Fibroblast of skin of scalp (primary cell): Measurements from ENCODE around the gene UBE2E2.

Experiments used
- DNase-seq: peaks from one replicate; pipeline ENCODE4 v3.0.0-alpha.2; 2013

The UBE2E2 gene

DNA sequence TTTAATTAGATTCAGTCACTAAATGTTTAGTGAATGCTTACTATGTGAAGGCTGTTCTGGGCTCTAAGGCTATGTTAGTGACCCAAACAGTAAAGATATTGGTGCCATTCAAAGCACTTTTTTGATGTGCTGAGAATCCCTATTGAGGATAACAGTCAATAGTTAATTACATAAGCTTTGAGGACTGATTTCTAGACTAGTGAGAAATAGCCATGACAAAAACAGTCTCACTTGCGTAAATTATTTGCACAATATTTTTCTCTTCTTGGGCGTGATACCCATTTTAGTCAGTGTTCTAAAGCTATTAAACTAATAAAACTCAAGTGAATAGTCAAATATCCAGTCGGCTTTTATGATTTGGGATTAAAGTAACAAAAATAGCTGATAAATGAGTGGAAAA lies 74.6 kb downstream of the UBE2E2 start:
- DNase-seq = no peak

DNA sequence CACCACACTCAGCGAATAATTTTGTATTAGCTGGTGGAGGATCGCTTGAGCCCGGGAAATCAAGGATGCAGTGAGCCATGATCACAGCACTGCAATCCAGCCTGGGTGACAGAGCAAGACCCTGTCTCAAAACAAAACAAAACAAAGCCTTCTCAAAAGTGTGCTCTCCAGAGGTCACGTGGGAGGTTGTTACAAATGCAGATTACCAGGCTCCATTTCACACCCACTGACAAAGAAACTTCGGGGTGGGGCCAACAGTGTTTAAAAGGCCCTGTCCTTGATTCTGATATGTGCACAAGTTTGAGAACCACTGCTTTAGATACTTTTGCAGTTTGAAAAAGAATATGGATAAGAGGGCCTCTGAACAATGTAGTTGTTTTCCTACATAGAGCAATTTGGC lies 80.5 kb downstream of the UBE2E2 start:
- no peak for DNase-seq

DNA sequence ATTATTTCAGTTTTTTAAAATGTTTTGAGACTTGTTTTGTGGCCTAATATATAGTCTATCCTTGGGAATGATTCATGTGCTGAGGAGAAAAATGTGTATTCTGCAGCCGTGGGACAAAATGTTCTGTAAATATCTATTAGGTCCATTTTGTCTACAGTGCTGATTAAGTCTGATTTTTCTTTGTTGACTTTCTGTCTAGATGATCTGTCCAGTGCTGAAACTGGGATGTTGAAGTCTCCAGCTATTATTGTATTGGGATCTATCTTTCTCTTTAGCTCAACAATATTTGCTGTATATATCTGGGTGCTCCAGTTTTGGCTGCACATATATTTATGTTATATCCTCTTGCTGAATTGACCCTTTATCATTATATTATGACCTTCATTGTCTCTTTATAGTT lies 85.2 kb downstream of the UBE2E2 start:
- no peak for DNase-seq

DNA sequence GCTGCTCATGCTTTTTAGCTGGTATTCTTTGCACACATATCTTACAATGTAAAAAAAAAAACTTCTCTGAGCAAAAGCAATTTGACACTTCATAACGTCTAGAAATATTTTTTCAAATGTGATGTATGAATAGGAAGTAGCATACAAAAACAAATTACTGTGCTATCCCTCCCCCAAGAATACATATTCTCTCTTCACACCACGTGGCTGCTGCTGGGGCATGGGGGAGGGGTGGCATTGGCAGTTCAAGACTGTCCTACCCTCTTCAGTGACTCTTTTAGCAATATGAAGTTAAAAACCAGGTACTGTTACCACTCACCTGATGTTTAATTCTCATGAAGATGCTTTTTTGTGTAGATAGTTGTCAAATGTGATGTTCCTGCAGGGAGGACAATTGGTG lies 85.6 kb downstream of the UBE2E2 start:
- no peak for DNase-seq

DNA sequence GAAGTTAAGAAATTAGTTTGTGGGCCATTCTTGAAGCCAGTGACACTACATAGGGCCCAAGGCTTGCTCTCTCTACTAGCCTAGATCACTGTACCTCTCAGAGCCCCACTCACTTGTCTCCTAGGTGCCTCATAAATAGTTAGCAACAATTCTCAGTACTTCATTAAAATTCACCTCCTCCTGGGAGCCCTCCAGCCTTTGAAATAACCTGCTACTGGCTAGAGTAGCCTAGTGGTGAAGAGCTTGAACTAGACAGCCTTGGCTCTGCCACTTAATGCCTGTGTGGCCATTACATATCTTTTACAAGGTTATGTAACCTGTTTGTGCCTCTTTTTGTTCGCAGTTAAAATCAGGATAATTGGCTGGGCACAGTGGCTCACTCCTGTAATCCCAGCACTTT lies 89.3 kb downstream of the UBE2E2 start:
- DNase-seq = no peak

DNA sequence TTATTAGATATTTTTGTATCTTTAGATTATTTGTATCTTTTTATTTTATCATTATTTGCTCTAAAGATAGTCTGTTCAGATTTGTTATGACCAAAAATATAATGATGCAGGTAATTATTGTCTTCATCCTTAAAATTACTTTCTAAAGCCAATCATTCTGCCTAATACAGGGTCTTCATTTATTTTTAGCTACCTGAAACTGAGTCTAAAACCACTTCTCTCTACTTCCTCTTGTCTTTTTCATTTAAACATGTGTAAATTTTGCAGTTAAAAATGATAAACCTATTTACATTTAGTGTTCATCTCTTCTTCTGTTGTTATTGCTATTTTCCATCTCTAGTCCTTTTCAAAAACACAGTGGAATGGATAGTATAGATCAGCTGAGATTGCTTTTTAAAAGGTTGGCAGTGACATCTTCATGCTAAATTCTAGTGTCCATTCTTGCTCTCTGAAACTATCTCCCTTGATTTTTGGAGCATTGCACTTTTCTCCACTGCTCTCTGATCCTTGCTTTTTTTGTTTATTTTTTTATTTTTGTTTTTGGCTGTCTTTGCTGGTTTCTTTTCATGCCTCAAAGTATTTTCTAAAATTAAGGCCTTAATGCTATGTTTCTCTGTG lies 91.8 kb downstream of the UBE2E2 start:
- DNase-seq = no peak

DNA sequence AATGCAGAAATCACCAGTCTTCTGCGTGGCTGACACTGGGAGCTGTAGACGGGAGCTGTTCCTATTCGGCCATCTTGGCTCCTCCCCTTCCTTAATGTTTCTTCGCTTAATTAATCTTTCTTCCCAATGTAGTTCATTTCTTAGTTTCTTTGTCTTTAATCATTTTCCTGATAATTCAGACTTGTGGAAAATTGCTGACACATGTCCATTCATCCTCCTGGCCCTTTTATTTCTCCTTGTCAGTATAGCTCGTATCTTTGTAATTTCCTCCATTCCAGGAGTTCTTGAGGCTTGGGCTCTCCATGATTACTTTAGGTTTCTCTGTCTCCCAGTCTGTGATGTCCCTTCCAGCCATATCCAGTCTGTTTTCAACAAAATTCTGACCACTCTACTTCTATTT lies 98.7 kb downstream of the UBE2E2 start:
- DNase-seq = peak; percentile 30

DNA sequence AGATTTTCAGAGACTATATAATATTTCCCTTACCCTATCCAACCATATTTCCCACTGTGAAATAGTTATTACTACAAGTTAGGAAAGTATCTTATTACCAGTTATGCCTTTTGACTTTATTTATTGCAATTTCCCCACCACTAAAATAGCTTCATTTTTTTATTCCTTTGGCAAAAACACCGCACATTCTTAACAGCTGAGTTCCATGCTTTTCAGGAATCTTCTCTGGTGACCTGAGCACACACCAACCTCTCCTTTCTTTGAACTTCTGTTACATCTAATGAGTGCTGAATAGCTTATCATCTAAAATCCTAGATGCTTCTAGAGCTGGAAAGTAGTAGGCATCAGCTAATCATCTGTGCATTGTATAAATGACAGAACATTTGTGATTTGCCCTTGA lies 99.1 kb downstream of the UBE2E2 start:
- DNase-seq = peak; percentile 54

DNA sequence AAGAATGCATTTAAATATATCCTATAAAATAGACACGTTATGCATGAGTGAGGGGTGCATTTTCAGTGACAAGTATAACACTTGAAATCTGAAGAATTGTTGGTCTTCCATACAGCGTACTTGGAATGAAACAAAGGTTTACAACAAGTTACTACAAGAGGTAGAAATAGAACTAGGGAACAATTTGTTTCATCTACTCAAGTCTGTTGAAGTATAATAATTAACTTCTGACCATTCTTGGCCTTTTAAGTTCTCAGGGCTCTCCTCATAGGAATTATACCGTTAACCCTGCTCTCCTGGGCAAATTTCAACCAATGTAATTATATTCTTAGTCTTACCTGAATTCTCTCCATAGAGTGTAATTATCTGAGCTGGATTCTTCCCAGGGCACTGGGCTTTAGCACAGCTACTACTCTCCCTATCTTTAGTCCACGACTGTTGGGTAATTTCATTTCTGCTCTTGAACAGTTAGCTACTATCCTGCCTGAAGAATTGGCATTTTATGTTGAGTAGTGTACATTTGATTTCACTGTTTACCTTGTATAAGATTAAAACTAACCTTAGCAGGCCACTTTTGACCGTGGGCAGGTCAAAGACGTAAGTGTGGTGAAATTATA lies 100.6 kb downstream of the UBE2E2 start:
- no peak for DNase-seq

DNA sequence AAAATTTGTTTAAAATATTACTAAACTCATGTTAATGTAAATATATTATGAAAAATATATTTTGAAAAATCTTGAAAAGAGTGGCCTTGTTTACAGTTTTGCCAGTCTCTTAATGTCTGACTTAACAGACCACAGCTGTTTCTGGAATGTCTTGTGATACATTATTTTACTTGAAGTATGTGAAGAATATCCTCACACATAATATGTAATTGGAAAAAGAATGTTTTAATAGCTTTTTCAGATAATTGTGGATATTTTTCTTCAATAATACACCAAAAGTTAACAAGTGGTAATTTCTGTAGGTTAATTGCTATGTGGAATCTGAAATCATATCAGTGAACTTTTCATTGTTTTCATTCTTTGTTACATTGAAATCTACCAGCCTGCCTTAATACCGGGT lies 101.3 kb downstream of the UBE2E2 start:
- DNase-seq = peak; percentile 85

DNA sequence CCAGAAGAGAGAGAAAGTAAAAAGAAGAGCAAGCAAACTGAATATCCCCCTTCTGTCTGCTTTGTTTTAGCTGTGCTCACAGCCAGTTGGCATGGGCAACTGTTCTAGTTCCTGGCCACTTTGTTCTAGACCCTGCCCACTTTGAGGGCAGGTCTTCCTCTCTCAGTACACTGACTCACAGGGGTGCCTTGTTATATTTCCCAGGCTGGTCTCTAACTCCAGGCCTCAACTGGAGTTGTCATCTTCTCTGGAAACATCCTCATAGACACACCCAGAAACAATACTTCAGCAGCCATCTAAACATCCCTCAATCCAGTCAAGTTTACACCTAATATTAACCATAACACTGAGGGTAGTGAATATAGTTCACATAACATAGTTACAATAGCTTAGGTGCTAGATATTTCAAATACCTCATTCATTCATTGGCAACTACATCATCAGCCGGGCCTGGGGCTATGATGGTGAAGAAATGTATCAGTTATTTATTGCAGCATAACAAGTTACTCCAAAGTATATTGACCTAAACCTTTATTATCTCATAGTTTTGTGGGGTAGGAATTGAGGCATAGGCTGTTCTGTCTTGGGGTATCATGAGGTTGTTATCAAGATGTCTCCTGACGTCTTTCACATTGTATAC lies 106.0 kb downstream of the UBE2E2 start:
- no peak for DNase-seq

DNA sequence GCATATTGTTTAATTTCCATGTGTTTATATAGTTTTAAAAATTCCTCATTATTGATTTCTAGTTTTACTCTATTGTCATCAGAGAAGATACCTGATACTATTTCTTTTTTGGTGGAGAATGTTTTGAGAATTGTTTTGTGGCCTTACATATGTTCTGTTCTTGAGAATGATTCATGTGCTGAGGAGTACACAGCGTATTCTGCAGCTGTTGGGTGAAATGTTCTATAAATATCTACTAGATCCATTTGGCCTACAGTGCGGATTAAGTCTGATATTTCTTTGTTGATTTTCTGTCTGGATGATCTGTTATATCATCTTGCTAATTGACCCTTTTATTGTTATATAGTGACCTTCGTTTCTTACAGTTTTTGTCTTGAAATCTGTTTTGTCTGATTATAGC lies 109.7 kb downstream of the UBE2E2 start:
- DNase-seq = no peak

DNA sequence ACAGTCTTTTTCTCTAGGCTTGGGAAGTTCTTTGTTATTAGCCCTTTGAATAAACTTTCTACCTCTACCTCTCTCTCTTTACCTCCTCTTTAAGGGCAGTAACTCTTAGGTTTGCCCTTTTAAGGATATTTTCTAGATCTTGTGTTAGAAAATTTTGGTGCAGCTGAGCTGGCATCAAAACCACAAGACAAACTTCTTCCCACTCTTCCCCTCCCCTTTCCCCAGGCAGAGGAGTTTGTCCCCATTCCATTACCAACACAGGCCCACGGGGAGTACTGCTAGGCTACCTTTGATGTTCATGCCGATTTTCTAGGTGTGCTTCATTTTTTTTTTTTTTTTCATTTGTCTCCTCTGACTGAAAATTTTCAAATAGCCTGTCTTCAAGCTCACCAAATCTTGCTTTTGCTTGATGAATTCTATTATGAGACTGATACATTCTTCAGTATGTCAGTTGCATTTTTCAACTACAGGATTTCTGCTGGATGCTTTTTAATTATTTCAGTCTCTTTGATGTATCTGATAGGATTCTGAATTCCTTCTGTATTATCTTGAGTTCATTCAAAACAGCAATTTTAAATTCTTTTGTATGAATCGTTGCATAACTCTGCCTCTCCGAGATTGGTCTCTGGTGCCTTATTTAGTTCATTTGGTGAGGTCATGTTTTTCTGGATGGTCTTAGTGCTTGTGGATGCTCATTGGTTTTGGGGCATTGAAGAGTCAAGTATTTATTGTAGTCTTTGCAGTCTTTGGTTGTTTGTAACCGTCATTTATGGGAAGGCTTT lies 112.0 kb downstream of the UBE2E2 start:
- peak; percentile 57 for DNase-seq

DNA sequence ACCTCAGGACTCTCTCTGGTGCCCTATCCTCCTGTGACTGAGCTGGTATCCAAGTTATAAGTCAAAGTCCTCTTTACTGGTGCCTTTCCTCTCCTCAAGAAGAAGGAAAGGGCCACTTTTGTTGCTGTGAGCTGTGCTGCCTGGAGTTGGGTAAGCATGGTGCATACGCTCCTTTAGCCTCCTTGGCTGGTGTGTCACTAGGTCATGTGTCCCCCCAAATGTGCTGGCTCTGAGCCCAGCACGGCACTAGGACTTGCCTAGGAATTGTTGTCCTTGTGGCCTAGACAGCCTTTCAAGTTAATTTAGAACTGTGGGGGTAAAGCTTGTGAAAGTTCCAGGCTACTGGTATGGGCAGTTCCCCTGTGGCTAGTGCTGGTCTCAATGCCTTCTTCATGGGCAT lies 113.8 kb downstream of the UBE2E2 start:
- no peak for DNase-seq

DNA sequence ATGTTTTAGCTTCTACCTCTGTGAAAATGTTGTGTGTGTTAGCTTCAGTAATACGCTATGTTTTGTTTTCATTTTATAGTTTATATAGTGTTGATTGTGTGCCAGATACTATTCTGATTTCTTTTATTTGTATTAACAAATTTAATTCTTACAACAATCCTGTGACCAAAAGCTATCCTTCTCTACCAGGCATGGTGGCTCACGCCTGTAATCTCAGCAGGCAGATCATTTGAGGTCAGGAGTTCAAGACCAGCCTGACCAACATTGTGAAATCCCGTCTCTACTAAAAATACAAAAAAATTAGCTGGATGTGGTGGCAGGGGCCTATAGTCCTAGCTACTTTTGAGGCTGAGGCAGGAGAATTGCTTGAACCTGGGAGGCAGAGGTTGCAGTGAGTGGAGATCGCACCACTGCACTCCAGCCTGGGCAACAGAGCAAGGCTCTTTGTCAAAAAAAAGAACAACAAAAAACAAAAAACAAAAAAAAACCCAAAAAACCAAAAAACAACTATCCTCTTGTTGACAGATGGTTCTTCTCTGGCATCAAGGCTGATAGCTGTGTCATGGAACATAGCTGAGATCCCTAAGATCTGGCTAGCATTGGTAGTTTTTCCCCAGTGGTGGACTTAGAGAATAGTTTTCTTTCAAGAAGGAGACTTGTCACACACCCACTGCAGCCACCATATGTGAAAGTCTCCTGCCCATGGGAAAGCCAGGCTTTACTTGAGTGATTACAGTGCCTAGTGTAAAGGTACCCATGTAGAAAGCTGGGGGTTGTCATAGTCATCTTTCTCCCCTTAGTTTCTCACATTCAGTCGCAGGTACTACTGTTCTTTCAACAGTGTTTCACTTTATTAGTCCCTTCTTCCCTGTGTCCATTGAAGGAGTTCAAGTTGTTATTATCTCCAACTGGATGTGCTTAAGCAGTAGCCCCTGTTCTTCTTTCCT lies 116.5 kb downstream of the UBE2E2 start:
- no peak for DNase-seq

DNA sequence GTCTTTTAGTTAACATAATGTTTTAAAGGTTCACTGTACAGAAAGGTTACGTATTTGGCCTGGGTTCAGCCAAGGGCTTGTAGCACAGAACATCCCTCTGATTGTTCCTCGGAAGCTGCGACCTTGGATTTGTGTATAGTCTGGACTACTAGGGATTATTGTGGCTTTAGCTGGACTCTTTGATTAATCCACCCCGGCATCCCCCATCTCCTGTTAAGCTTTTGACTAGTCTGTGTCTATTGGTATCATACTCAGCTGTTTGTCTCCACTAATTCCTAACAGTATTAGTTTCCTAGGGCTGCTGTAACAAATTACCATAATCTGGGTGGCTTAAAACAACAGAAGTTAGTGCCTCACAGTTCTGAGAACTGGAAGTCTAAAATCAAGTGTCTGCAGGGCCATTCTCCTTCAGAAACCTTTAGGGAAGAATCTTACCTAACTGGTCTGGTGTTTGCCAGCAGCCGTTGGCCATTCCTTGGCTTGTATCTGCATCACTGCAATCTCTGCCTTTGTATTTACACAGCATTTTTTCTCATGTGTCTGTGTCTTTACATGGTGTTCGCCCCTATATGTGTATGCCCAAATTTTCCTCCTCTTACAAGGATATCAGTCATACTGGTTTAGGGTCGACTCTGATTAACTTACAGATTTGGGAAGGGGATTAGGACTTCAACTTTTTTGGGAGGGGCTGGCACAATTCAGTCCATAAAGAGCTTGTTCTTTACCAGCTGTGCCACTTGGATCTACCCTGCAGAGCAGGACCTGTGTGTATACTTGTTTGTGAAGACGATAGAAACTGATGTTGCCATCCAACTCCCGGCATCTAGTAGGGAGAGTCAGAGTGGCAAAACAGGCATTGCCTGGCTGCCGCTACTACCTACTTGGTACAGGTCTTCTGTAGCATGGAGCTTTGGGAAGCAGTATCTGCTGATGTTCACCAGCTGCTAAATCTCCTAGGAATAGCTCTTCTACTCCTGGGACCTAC lies 117.8 kb downstream of the UBE2E2 start:
- no peak for DNase-seq

DNA sequence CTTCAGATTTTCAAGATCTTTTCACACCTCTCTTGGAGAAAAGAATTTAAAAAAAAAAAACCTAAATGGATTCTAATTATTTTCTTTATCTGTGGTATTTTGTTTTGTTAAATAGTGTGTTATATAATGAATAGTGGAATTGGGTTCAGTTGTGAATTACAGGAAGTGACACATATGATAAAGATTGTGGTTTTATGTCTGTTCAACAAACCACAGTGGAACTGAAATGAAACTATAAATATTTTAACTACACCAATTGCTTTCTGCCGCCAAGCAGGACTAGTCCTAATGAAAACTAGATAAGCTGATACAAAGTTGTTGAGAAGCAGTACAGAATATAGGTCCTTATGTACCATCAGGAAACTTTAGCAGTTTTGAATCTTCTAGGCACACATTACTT lies 121.6 kb downstream of the UBE2E2 start:
- DNase-seq = peak; percentile 67

DNA sequence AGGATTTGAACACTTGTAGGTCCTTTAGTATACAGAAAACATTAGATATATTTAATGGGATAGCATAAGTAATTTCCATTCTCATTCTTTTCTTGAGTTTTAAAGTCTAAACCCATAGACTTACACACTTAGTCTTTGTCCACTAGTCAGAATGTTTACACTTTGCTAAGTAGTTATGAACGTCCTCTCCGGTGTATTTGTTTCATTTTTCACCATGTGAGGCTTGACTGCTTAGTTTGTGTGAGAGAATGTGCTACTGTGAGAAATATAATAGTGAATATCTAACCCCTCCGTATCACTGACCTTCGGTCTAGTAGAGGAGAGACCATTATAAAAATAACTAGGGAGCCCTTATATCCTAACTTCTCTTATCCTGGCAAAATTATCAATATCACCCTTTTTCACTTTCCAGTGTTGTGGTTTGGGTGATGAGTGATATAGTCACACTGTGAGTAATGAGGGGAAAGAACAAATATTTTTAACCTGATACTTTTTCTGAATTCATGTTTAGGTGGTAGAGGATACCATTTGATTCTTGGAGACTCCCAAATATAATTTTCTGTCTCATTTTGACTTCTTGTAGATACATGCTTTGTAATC lies 122.4 kb downstream of the UBE2E2 start:
- DNase-seq = no peak

DNA sequence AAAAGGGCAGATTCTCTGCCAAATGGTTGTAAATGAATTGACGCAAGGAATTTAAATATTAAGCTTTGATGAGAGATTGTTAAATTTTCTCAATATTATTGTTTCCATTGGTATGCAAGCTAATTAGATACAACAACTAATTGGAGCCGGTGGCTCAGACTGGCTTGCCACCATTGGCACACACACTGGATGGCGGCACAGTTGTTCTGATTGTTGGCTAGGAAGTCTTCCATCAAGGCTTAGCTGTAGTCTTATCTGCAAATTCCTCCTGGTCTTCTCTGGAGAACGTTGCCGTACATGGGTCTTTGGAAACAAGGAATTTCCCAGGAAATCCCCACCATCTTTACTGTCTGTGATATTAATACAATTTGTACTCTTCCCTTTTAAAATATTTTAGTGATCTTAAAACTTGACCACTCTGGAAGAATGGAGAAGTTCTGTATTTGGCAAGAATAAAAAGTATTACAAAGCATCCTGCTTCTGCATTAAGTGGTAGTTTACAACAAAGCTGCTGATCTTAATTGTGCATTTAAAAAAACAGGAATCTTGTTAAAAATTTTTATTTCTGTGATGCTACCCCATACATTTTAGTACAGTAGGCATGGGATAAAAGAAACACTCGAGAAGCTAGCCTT lies 126.5 kb downstream of the UBE2E2 start:
- no peak for DNase-seq

DNA sequence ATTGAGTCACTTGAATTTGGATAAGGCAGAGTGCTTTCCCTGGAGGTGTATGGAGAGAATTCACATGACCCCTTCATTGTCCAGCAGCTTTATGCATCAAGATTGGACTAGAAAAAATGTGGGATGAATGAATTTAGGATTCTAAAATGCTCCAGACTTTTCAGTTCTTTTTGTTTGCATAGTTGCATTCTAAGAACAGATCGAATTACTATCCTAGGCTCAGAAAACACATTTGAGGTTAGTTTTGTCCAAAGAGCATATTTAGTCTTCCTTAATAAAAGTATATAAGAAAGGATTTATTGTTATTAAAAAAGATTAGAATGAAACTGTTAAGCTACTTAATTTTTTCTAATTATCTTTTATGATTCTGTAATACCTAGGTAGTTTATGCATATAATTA lies 127.4 kb downstream of the UBE2E2 start:
- no peak for DNase-seq
